HepG2 (cell line): ENCODE results near the gene TMEM269. TPM values are rescaled to one million over a fixed set of nuclear protein-coding genes. Genes with fewer than 3 reads are reported as not detected.

Experiments used
- ATAC-seq: fragments of 200-7000 bp; cut with Tn5 transposase; 3 replicates; pipeline ENCODE4 v1.9.1; 2020; ENCODE audit warnings: mild to moderate bottlenecking, moderate library complexity
- BruUV-seq: library from RNA; stranded (reverse); fragments of 400-500 nt; replicated peaks from 2 replicates; lab custom pipeline; 2021; lab: Mats Ljungman, UMichigan
- CTCF ChIA-PET: fragments of 300-600 bp; formaldehyde crosslinking; extraction: SDS; loops from one replicate; lab custom pipeline; 2021; ENCODE audit warnings: low total read pairs, inconsistent platforms, low intra/inter-chr PET ratio; lab: Yijun Ruan, JAX
- POLR2A ChIA-PET: fragments of 350-600 bp; sonication (Branson Sonifier 250); formaldehyde crosslinking; loops from one replicate; lab custom pipeline; 2020; ENCODE audit warnings: antibody characterized with exemption, inconsistent platforms; lab: Yijun Ruan, JAX
- DNase-seq: peaks from one replicate; pipeline ENCODE4 v3.0.0-alpha.2; 2015; ENCODE audit warnings: low spot score
- FAIRE-seq: peaks from 3 replicates; lab custom pipeline; 2011; peaks lifted over from hg19 to GRCh38; lab: Jason Lieb, UNC
- H2AFZ ChIP-seq: one replicate; pipeline ENCODE4 v1.6.1; 2011; ENCODE audit warnings: low read length, inconsistent platforms
- H3K27ac ChIP-seq: fragments of 300-600 bp; 3 replicates; pipeline ENCODE4 v1.8.0; 2011; ENCODE audit warnings: mixed run types, mild to moderate bottlenecking, mixed read lengths, low read length, inconsistent platforms; ENCODE audit not compliant: insufficient read depth; ENCODE audit errors: extremely low read length
- H3K27me3 ChIP-seq, 2 experiments: fragments of 200-600 bp in 1 of 2; 2 replicates in 1 of 2; 3 replicates in 1 of 2; pipeline versions ENCODE4 v1.6.0 to v1.8.0; 2011; ENCODE audit warnings: low read length in 2 of 2, mild to moderate bottlenecking in 2 of 2, moderate library complexity in 2 of 2, inconsistent platforms in 1 of 2; ENCODE audit not compliant: insufficient read depth in 2 of 2, control insufficient read depth in 1 of 2
- H3K36me3 ChIP-seq, 2 experiments: fragments of 200-600 bp in 1 of 2; replicated peaks in 1 of 2; 2 replicates in 1 of 2; 3 replicates in 1 of 2; pipeline versions ENCODE4 v1.5.1 to v1.8.0; 2011; ENCODE audit warnings: low read length in 2 of 2, inconsistent platforms in 1 of 2; ENCODE audit not compliant: insufficient read depth in 2 of 2, control insufficient read depth in 1 of 2
- H3K4me1 ChIP-seq: 2 replicates; pipeline ENCODE4 v1.5.1; 2012; ENCODE audit warnings: low read length, inconsistent platforms; ENCODE audit not compliant: insufficient read depth
- H3K4me2 ChIP-seq: 2 replicates; pipeline ENCODE4 v1.6.0; 2011; ENCODE audit warnings: low read depth, low read length, inconsistent platforms
- H3K4me3 ChIP-seq, 3 experiments: fragments of 200-600 bp in 1 of 3; sonication (generic), shearing (Covaris generic) in 1 of 3; replicated peaks in 1 of 3; 2 replicates each; pipeline ENCODE4 v1.5.1; 2011 to 2016; ENCODE audit warnings: low read length in 3 of 3, inconsistent platforms in 2 of 3, low read depth in 2 of 3, mild to moderate bottlenecking in 2 of 3, control low read depth in 1 of 3, mixed read lengths in 1 of 3; ENCODE audit not compliant: insufficient read depth in 1 of 3
- H3K79me2 ChIP-seq: one replicate; pipeline ENCODE4 v1.6.1; 2011; ENCODE audit warnings: low read length, inconsistent platforms; ENCODE audit not compliant: insufficient read depth
- H3K9ac ChIP-seq: 2 replicates; pipeline ENCODE4 v1.6.0; 2011; ENCODE audit warnings: mild to moderate bottlenecking, low read depth, low read length, inconsistent platforms; ENCODE audit not compliant: insufficient read depth
- H3K9me3 ChIP-seq: 2 replicates; pipeline ENCODE4 v1.5.1; 2012; ENCODE audit warnings: mild to moderate bottlenecking, low read length
- H4K20me1 ChIP-seq: 2 replicates; pipeline ENCODE4 v1.6.0; 2011; ENCODE audit warnings: inconsistent platforms, mild to moderate bottlenecking, low read length, moderate library complexity; ENCODE audit not compliant: insufficient read depth
- RBFOX2 ChIP-seq: fragments of 200-400 bp; formaldehyde crosslinking; IDR thresholded peaks from 2 replicates; pipeline ENCODE4 v1.6.1; 2017; ENCODE audit warnings: low read depth, mild to moderate bottlenecking, low read length
- ZBTB3 ChIP-seq: sonication (generic); formaldehyde crosslinking; IDR thresholded peaks from 2 replicates; pipeline ENCODE4 v1.4.0; 2020; ENCODE audit warnings: low read depth, mild to moderate bottlenecking, moderate library complexity, missing genetic modification reagents, borderline replicate concordance
- ZBTB34 ChIP-seq: sonication (generic); formaldehyde crosslinking; IDR thresholded peaks from 2 replicates; pipeline ENCODE4 v1.8.0; 2022; ENCODE audit warnings: mild to moderate bottlenecking, missing genetic modification reagents
- ZNF414 ChIP-seq: sonication (generic); formaldehyde crosslinking; IDR thresholded peaks from 2 replicates; pipeline ENCODE4 v1.5.0; 2020; ENCODE audit warnings: missing genetic modification reagents
- WGBS: methylation state at CpG from one replicate; pipeline ENCODE4 v1.1.6; 2017; ENCODE audit warnings: low lambda C conversion rate; 5-methylcytosine and 5-hydroxymethylcytosine counted together
- in situ Hi-C: cut with HindIII; loops from 2 replicates; pipeline ENCODE4 v1.10.0; 2017; ENCODE audit warnings: low pct_unique_long_range_greater_than_20kb; ENCODE audit not compliant: extremely low pct_ligation_motif_present
- intact Hi-C: fragments of 100-400 bp; cut with micrococcal nuclease; formaldehyde crosslinking; loops from one replicate; pipeline ENCODE4 v1.10.0; 2022; ENCODE audit not compliant: unreplicated experiment
- polyA plus RNA-seq, 8 experiments: library from polyadenylated mRNA; depleted of rRNA in 3 of 8; stranded (reverse) in 7 of 8; unstranded in 1 of 8; fragments of >200 nt; fragmentation: Illumina TruSeq in 4 of 8; extraction: Trizol in 4 of 8; gene quantifications; 2 replicates each; pipeline versions ENCODE4 v1.2.1 to v1.2.3, GENCODE V29; 2011 to 2016; ENCODE audit warnings: low read depth in 4 of 8, missing spikeins in 1 of 8, mixed read lengths in 1 of 8; ENCODE audit not compliant: insufficient read depth in 1 of 8
- total RNA-seq, 5 experiments: library from RNA; depleted of rRNA; stranded (reverse); fragments of >200 nt; fragmentation: Illumina TruSeq; extraction: Trizol; gene quantifications; 2 replicates each; pipeline ENCODE4 v1.2.3, GENCODE V29; 2016; ENCODE audit warnings: low read depth in 1 of 5

The TMEM269 gene
- total and polyA plus RNA-seq, 2 of the 13 experiments (the other 11 are each of a cell fraction or from before 2014, with no cell fraction given), result 0.15 to 0.21 TPM

GRCh38 chr1:42774928-42775526, 9.8 kb upstream of the TMEM269 start:
- no peaks in the 10 kb centered on the region for H4K20me1 ChIP-seq
- no peak overlapping the region for H3K27ac ChIP-seq
- no peak overlapping the region for H3K4me3 ChIP-seq
- ATAC-seq (no peak), DNase-seq (no peak), FAIRE-seq (no peak)
- CTCF ChIA-PET, result no interaction called here
- no TSS peak for BruUV-seq
- no peaks in the 10 kb centered on the region for H3K9me3 ChIP-seq
- peaks cover 24% of the 10 kb centered on the region for H3K79me2 ChIP-seq
- H3K36me3 ChIP-seq, result peaks cover 20 to 54% of the 10 kb centered on the region in 2 experiments
- no peak overlapping the region for H3K4me2 ChIP-seq
- in situ Hi-C loops (loop anchor here (5.0 kb wide), 2 partner anchors 127 to 297 kb away; no protein-coding TSS in a partner anchor), intact Hi-C loops (loop anchor here (5.0 kb wide), 1 partner anchor 297 kb away; no protein-coding TSS in a partner anchor)
- peaks cover 25% of the 10 kb centered on the region for H3K4me1 ChIP-seq
- H3K27me3 ChIP-seq, result no peaks in the 10 kb centered on the region
- POLR2A ChIA-PET, result no interaction called here
- no peak overlapping the region for H3K9ac ChIP-seq
- TF ChIP-seq ZBTB3 (CRISPR knock-in tag) (no peak), ZNF414 (no peak), ZBTB34 (CRISPR knock-in tag) (no peak), RBFOX2 (0 out of 2 replicates have a peak, but pooled peaks have one; percentile 29)
- 89% methylated on average over 2 of the region's 5 CpGs for WGBS
- no peak overlapping the region for H2AFZ ChIP-seq
